DLD1 (cell line): ENCODE results near the gene ZFP14.

Source experiments
- in situ Hi-C: cut with HindIII; loops from 2 replicates; pipeline ENCODE4 v1.10.0; 2017; ENCODE audit warnings: low sequenced_read_pairs

The ZFP14 gene

DNA sequence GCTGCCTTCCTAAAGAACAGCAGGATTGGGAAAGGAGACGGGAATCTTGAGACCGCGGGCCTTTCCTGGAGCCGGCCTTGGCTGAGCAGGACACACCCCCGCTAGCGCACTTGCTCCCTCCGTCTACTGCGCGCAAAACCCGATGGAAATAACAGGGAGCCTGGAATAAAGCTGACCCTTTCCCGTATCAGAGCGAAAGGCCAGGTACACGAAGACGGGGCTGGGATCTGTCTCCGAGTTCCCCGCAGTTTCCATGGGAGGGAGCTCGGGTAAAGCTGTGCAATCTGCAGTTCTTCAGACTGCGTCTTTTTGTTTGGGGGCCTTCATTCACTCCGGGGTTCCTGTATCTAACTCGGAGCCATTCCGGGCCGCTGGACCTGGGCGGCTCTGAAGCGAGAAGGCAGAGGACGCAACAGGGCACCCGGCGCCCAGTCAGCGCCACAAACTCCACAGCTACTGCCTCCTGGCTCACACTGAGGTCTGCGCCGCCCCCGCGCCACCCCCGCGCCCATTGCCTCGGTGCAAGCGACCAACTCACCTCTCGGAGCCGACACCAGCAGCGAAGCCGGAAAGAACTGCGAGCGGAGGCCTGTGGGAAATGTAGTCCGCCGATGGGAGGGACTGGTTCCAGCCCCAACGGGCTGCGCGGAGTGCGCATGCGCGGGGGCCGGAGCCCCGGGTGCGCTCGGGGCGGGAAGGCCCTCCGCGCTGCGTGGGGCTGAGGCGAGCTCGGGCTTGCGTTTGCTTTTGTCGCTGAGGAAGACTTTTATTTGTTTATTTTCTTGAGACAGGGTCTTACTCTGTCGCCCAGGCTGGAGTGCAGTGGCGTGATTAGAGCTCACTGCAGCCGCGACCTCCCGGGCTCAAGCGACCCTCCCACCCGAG lies at the start of gene ZFP14:
ZFP14 (minus strand) TSS at position 577 of the 885 bp plus-strand sequence. CDS start 11,309 bp downstream, outside the sequence.
- in situ Hi-C loops: no loop called here

DNA sequence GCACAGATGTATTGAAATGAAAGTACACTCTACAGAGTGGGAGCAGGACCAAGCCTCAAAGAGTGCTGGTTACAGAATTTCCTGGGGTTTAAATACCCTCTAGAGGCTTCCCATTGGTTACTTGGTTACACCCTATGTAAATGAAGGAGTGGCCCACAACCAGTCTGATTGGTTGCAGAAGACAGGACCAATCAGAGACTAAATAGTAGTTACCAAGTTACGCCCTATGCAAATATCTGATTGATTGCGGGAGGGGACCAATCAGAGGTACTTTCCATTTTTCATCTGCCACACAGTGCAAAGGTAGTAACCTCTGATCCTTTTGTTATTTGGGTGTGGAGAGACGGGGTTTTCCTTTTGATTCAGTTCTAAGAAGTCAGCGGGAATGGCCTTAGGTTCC lies 44.9 kb upstream of the ZFP14 start:
- in situ Hi-C loops: no loop called here

DNA sequence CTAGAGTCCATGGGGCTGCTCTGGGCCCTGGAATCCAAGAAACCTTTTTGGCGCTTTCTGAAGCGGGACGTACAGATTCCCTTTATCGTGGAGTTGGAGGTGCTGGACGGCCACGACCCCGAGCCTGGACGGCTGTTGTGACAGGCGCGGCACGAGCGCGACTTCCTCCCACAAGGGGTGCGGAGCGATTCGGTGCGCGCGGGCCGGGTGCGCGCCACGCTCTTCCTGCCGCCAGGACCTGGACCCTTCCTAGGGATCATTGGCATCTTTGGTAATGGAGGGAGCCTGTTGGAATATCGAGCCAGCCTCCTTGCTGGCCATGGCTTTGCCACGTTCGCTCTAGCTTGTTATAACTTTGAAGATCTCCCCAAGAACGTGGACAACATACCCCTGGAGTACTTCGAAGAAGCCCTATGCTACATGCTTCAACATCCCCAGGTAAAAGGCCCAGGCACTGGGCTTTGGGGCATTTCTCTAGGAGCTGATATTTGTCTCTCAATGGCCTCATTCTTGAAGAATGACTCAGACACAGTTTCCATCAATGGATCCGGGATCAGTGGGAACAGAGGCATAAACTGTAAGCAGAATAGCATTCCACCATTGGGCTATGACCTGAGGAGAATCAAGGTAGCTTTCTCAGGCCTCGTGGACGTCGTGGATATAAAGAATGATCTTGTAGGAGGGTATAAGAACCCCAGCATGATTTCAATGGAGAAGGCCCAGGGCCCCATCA lies 42.9 kb upstream of the ZFP14 start:
- in situ Hi-C loops: no loop called here

DNA sequence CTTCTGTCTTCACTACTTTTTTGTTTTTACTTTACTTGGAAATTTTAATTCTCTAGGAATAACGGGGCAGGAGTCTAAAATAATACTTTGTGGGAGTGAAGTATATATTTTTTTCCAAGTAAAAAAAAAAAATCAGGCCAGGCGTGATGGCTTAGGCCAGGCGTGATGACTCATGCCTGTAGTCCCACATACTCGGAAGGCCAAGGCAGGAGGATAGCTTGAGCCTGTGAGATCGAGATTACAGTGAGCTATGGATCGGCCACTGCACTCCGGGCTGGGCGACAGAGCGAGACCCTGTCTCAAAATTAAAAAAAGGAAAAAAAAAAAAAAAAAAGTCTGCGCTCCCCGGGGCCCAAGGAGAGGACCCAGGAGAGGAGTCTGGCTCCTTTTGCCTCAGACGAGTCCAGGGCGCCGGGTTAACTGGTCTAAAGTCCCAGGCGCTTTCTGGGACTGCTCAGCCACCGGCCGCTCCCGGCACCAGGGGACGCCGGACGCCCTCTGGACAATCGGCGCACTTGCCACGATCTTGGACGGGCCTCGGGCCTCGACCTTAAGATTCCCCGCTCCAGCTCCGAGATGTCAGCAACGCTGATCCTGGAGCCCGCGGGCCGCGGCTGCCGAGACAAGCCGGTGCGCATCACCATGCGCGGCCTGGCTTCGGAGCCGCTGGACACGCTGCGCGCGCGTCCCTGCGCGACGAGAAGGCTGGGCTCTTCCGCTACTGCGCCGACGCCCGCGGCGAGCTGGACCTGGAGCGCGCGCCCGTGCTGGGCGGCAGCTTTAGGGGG lies 42.2 kb upstream of the ZFP14 start:
- in situ Hi-C loops: no loop called here

DNA sequence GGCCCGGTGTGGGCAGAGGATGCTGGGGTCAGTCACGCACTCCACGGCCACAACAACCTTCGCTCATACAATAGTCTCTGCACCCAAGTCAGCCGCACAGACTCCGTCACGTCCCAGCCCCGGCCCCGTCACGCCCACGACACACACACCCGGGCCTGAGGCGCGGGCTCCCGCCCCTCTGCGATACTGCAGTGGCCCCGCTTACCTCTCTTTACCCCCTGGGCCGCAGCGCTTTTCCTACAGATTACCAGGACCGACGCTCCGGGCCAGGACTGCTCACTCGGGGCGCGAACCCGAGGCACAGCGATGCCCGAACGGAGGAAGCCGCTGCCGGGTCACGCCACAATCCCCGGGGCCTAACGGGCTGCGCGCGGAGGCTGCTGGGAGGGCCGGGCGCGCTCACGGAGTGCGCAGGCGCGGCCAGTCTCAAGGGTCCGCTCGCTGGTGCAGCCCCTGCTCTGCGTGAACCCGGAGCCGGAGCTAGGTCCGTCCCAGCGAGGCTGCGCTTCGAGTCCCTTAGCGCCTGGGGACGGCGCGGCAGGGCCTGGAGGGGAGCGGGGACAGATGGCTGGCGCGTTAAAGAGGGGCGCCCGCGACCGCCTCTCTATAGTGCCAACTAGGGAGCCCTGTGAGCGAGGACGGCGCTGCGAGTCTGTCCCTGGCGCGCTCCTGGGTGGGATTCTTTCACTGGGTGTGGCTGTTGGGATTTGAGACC lies 39.4 kb upstream of the ZFP14 start, which contains the start of gene ZFP82:
ZFP82 (minus strand) TSS at position 358 of the 715 bp plus-strand sequence. CDS start 8,855 bp downstream, outside the sequence.
- in situ Hi-C loops: no loop called here

DNA sequence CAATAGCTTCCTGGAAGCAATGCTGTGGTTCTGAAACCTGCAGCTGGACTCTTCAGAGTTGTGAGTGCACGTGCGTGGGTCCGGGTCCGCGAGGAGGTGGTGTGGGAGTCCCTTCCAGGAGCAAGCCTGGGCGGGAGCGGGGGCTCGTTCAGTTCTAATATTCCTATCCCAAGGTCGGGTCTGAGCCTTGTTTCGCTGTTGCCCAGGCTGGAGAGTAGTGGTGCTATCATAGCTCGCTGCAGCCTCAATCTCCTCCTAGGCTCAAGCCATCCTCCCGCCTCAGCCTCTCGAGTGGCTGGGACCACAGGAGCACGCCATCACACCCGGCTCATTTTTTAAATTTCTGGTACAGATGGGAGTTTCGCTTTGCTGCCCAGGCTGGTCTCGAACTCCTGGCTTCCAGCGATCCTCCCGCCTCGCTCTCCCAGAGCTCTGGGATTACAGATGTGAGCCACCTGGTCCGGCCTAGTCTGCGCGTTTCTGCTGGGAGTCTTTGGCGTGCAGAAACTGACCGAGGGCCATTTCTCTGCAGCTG lies 38.8 kb upstream of the ZFP14 start:
- in situ Hi-C loops: no loop called here

DNA sequence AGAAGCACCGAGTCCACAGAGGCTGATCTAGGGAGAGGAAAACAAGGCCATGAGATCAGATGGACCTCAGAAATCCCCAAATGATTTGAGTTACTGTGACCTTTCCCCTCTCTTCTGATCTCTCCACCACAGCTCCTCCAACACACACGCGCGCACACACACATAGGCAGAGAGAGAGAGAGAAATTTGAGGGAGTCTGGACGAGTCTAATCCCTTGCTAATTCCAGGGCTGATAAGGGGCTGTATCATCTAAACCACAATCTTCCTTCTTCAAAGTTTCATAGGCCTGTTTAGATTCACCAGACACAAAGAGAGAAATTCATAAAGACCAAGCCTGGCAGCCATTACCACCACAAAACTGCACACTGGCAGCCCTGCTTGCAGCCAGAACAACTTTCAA lies 30.8 kb upstream of the ZFP14 start:
- in situ Hi-C loops: no loop called here

DNA sequence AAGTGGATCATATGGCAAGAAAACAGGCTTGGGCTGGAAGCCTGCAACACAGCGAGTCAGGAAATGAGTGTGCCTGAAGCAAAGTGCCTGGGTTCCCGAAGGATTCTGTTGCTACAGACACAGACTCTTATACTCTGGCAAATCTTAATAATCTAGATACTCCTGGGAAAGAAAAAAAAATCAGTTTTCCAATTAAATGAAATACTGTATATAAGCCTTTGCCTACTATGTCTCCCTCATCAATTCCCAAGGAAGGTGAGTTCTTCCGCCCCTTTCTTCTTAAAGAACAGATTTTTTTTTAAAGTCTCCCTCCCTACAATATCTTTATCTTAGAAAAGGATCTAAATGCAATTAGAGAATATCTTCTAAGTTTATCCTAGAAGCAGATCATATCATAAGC lies 29.1 kb upstream of the ZFP14 start:
- in situ Hi-C loops: no loop called here

DNA sequence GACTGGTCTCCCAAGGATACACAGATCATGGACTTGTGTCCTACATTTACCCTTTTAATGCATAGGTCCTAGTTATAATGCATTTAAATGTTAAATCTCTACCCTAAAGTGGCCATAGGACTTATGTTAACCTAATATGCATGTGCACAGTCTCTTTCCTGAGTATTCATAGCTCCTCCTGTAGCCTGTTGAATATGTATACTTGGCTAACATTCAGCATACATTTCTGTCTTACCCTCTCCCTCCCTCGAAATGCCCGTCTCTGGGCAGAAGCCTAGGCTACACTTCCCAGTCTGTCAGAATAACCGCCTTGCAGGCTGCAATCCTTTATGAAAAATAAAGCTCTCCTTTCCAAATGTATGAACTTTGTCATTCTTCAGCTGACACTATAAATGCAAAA lies 25.5 kb upstream of the ZFP14 start:
- in situ Hi-C loops: no loop called here

DNA sequence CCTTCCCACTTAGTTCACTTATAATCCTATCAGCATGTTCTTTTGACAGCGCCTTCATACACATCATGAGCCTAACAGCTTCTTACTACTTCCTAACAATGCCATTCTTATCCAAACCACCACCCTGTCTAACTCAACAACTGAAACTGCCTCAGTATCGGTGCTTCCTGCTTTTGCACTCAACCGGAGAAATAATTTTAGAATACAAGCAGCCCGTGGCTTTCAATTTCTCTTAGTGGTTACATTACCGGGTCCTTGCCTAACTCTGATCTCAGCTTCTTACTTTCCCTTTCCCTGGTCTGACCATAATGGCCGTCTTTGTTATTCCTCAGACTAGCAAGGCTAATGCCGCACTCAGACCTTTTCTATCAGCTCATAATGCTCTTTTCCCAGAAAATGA lies 22.5 kb upstream of the ZFP14 start:
- in situ Hi-C loops: no loop called here

DNA sequence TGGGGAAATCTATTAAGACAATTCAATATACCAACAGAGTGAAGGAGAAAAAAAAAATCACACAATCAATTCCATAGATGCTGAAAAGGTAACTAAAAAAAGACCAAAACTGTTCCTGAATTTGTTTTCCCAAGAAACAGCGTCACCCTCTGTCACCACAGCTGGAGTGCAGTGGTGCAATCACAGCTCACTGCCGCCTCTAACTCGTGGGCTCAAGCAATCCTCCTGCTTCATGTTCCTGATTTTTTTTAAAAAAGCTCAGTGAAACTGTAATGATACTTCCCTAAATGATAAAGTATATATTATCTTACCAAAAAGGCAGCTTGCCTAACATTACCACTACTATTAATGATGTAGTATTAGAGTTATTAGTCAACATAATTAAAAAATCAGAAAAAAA lies 19.6 kb upstream of the ZFP14 start:
- in situ Hi-C loops: no loop called here

DNA sequence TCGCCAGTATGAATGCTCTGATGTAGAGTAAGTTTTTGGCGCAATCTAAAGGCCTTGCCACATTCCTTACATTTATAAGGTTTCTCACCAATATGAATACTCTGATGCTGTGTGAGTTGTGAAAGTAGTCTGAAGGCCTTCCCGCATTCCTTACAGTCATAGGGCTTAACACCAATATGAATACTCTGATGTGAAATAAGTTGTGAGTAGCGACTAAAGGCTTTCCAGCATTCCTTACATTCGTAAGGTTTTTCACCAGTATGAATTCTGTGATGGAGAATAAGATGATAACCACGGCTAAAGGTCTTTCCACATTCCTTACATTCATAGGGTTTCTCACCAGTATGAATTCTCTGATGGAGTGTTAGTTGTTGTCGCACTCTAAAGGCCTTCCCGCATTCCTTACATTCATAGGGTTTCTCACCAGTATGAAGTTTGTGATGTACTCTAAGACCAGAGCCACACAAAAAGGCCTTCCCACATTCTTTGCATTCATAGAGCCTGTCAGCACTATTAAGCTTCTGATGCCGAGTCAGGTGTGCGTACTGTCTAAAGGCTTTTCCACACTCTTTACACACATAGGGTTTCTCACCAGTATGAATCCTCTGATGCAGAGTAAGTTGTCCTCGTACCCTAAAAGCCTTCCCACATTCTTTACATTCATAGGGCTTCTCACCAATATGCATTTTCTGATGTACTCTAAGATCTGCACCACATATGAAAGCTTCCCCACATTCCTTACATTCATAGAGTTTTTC lies 14.1 kb upstream of the ZFP14 start:
- in situ Hi-C loops: no loop called here

DNA sequence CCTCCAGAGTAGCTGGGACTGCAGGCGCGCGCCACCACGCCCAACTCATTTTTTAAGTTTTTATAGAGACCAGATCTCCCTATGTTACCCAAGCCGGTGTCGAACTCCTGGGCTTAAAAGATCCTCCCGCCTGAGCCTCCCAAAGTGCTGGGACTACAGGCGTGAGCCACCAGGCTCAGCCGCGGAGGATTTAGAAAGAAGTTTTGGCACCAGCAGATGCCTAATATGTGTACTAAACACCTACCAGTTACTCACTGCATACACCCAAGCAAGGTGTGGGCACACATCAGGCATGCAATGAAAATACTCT lies 464 bp upstream of the ZFP14 start:
- in situ Hi-C loops: no loop called here

DNA sequence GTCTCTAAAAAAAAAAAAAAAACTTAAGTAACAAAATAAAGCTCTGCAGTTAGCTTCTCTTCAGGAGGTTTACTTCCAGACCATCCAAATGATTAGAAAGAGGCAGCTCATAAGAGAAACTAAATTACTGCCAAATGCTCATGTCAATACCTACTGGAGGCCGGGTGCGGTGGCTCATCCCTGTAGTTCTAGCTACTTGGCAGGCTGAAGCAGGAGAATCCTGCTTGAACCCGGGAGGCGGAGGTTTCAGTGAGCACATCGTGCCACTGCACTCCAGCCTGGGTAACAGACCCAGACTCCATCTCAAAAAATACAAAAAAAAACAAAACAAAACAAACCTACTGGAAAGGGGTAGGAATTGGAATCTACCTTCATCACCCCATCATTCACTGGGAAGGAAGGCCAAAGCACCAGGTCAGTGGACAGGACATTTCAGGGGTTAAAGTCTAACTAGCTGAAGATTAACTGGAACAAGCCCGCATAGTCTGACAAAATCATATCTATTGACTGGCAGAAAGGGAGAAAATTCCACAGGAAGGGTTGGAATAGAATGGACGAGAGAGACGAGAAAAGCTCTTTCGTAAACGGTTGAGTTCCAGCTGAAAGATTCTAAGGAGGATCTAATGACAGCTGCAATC lies 1.3 kb downstream of the ZFP14 start:
- in situ Hi-C loops: no loop called here

DNA sequence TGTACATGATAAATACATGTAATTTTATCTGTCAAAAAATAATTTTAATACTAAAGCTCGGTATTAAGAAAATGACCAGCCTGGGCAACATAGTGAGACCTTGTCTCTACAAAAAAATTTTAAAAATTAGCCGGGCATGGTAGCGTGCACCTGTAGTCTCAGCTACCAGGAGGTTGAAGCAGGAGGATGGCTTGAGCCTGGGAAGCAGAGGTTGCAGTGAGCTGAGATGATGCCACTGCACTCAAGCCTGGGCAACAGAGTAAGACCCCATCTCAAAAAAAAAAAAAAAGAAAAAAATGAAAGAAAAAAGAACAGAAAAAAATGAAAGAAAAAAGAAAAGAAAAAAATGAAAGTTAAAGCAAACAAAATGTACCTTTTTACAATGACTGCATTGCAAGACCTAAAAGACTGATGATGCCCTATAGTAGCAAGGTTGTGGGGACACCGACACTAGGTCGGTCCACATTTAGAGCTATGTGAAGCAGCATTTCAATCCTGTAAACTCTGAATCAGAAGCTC lies 5.3 kb downstream of the ZFP14 start:
- in situ Hi-C loops: no loop called here

DNA sequence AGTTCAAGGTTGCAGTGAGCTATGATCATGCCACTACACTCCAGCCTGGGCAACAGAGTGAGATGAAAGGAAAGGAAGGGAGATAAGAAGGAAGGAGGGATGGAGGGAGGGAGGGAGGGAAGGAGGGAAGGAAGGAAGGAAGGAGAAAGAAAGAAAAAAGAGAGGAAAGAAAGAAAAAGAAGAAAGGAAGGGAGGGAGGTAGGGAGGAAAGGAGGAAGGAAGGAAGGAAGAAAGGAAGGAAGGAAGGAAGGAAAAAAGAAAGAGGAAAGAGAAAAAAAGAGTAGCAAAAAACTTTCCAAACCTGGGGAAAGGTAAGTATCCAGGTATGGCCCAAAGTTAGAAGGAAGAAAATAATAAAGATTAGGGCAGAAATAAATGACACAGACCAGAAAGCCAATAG lies 7.1 kb downstream of the ZFP14 start:
- in situ Hi-C loops: no loop called here

DNA sequence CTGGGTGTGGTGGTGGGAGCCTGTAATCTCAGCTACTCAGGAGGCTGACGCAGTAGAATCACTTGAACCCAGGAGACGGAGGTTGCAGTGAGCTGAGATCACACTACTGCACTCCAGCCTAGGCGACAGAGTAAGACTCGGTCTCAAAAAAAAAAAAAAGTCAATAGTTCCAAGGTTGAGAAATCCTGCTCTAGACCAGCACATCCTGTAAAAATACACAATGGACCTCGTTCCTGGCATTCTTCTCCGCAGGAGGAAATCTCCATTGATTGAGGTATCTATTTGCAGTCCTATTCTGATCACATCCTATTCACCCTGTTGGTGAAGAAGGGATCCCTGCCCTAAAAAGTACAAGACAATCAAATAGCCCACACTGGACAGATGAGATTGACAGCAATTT lies 15.2 kb downstream of the ZFP14 start:
- in situ Hi-C loops: no loop called here

DNA sequence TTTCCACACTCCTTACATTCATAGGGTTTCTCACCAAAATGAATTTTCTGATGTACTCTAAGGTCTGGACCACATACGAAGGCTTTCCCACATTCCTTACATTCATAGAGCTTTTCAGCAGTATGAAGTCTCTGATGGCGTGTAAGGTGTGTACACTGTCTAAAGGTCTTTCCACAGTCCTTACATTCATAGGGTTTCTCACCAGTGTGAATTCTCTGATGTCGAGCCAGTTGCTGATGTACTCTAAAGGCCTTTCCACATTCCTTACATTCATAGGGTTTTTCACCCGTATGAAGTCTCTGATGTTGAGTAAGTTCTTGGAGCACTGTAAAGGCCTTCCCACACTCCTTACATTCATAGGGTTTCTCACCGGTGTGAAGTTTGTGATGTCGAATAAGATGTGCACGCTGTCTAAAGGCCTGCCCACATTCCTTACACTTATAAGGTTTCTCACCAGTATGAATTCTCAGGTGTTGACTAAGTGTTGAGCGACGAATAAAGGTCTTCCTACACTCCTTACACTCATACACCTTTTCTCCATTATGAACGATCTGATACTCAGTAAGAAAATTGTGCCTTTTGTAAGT lies 38.1 kb downstream of the ZFP14 start:
- in situ Hi-C loops: no loop called here
